Keratinocyte (primary cell): ENCODE measurements around the gene PLAGL1. TPM values are rescaled to one million over a fixed set of nuclear protein-coding genes. Genes with fewer than 3 reads are reported as not detected.

Experiments used
- DNase-seq: peaks from one replicate; pipeline ENCODE4 v3.0.0-alpha.2; 2011; ENCODE audit warnings: low read depth, missing footprints, low spot score
- FAIRE-seq: peaks from 2 replicates; lab custom pipeline; 2011; peaks lifted over from hg19 to GRCh38; lab: Jason Lieb, UNC
- H2AFZ ChIP-seq: 2 replicates; pipeline ENCODE4 v1.6.0; 2012; ENCODE audit warnings: low read length, control low read depth, inconsistent platforms; ENCODE audit not compliant: control insufficient read depth
- H3K27ac ChIP-seq: 2 replicates; pipeline ENCODE4 v1.5.1; 2011; ENCODE audit warnings: low read length; ENCODE audit not compliant: control insufficient read depth, insufficient read depth
- H3K27me3 ChIP-seq: 3 replicates; pipeline ENCODE4 v1.6.0; 2011; ENCODE audit warnings: low read length; ENCODE audit not compliant: control insufficient read depth, insufficient read depth; ENCODE audit errors: extremely low read depth
- H3K36me3 ChIP-seq, 2 experiments: 2 replicates in 1 of 2; 3 replicates in 1 of 2; pipeline ENCODE4 v1.5.1; 2011; ENCODE audit warnings: low read length in 2 of 2, mild to moderate bottlenecking in 1 of 2; ENCODE audit not compliant: control insufficient read depth in 2 of 2, insufficient read depth in 2 of 2; ENCODE audit errors: extremely low read depth in 1 of 2
- H3K4me1 ChIP-seq: 3 replicates; pipeline ENCODE4 v1.5.1; 2011; ENCODE audit warnings: low read length; ENCODE audit not compliant: control insufficient read depth, insufficient read depth; ENCODE audit errors: extremely low read depth
- H3K4me2 ChIP-seq: 3 replicates; pipeline ENCODE4 v1.6.0; 2011; ENCODE audit warnings: low read depth, low read length; ENCODE audit not compliant: control insufficient read depth, insufficient read depth; ENCODE audit errors: extremely low read depth
- H3K4me3 ChIP-seq, 3 experiments: fragments of 200-600 bp in 1 of 3; sonication (generic) in 1 of 3; 2 replicates in 2 of 3; 3 replicates in 1 of 3; pipeline ENCODE4 v1.5.1; 2011 to 2016; ENCODE audit warnings: low read length in 3 of 3, mild to moderate bottlenecking in 3 of 3, control low read depth in 2 of 3, inconsistent platforms in 1 of 3, low read depth in 1 of 3, mixed read lengths in 1 of 3, mixed run types in 1 of 3, moderate library complexity in 1 of 3; ENCODE audit not compliant: control insufficient read depth in 2 of 3, insufficient read depth in 2 of 3; ENCODE audit errors: extremely low read depth in 1 of 3
- H3K79me2 ChIP-seq: 2 replicates; pipeline ENCODE4 v1.6.0; 2012; ENCODE audit warnings: low read length; ENCODE audit not compliant: control insufficient read depth, insufficient read depth
- H3K9ac ChIP-seq: 3 replicates; pipeline ENCODE4 v1.6.0; 2011; ENCODE audit warnings: low read length; ENCODE audit not compliant: control insufficient read depth, insufficient read depth; ENCODE audit errors: extremely low read depth
- H3K9me1 ChIP-seq: 3 replicates; pipeline ENCODE4 v1.6.0; 2011; ENCODE audit warnings: low read length; ENCODE audit not compliant: control insufficient read depth, insufficient read depth; ENCODE audit errors: extremely low read depth
- H3K9me3 ChIP-seq: 2 replicates; pipeline ENCODE4 v1.5.1; 2012; ENCODE audit warnings: low read depth, low read length; ENCODE audit not compliant: control insufficient read depth
- H4K20me1 ChIP-seq: 3 replicates; pipeline ENCODE4 v1.6.0; 2011; ENCODE audit warnings: low read length; ENCODE audit not compliant: control insufficient read depth, insufficient read depth; ENCODE audit errors: extremely low read depth
- EZH2 ChIP-seq: IDR thresholded peaks from one replicate; pipeline ENCODE4 v1.6.1; 2012; ENCODE audit warnings: inconsistent platforms, mild to moderate bottlenecking, low read length, moderate library complexity
- dilution Hi-C: fragments of 300-500 bp; cut with MboI; formaldehyde crosslinking; loops from one replicate; pipeline ENCODE4 v1.7.0; 2020; ENCODE audit warnings: low sequenced_read_pairs; ENCODE audit not compliant: extremely low pct_ligation_motif_present
- polyA plus RNA-seq, 5 experiments: library from polyadenylated mRNA; depleted of rRNA in 3 of 5; stranded (reverse) in 3 of 5; stranded (forward) in 1 of 5; unstranded in 1 of 5; fragments of >200 nt; gene quantifications; 1 replicate in 1 of 5; 2 replicates in 3 of 5; 3 replicates in 1 of 5; pipeline versions ENCODE4 v1.2.1 to v1.2.3, GENCODE V29; 2011 to 2012; ENCODE audit warnings: missing spikeins in 2 of 5, low read depth in 1 of 5, low replicate concordance in 1 of 5
- TF ChIP-seq, protein P1 (sequence below), 3 experiments: IDR thresholded peaks in 1 of 3; conservative IDR thresholded peaks in 1 of 3; optimal IDR thresholded peaks in 1 of 3; 2 replicates in 2 of 3; 3 replicates in 1 of 3; pipeline versions ENCODE3 to v1.5.1; 2011; ENCODE audit warnings: low read length in 3 of 3, mild to moderate bottlenecking in 3 of 3, moderate library complexity in 2 of 3, control low read depth in 1 of 3, inconsistent platforms in 1 of 3; ENCODE audit not compliant: insufficient read depth in 2 of 3; ENCODE audit errors: extremely low read depth in 1 of 3

The PLAGL1 gene
- polyA plus RNA-seq, 1 donor (not counting 4 experiments of a cell fraction or from before 2014, with no cell fraction given) = 8.9 TPM

DNA sequence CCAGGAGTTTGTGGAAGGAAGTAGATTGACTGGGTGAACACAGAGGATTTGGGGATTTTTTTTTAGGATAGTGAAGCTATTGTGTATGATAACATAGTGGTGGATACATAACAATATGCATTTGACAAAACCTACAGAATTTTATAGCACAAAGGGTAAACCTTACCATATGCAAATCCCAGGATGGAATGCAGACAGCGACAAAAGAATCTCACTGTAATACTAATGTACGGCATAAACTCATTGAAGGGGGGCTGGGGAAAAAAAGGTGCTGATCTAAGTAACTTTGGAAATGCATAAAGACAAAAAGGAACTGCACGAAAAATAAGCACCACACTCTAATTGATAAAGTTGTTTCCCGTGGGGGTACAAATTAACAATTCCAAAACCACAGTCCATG lies 15.2 kb upstream of the PLAGL1 start:
- Histone ChIP-seq H3K4me1 (no peaks in the 10 kb centered on the region), H3K36me3 (no peaks in the 10 kb centered on the region), H4K20me1 (no peaks in the 10 kb centered on the region), H2AFZ (no peak overlapping the region), H3K4me2 (no peak overlapping the region), H3K9ac (no peak overlapping the region), H3K9me3 (no peaks in the 10 kb centered on the region), H3K4me3 (no peak overlapping the region), H3K27me3 (peaks cover 3% of the 10 kb centered on the region), H3K27ac (no peak overlapping the region), H3K79me2 (no peaks in the 10 kb centered on the region), H3K9me1 (no peaks in the 10 kb centered on the region)
- FAIRE-seq = no peak
- DNase-seq = no peak
- dilution Hi-C loops = no loop called here
- TF ChIP-seq, protein P1, sequence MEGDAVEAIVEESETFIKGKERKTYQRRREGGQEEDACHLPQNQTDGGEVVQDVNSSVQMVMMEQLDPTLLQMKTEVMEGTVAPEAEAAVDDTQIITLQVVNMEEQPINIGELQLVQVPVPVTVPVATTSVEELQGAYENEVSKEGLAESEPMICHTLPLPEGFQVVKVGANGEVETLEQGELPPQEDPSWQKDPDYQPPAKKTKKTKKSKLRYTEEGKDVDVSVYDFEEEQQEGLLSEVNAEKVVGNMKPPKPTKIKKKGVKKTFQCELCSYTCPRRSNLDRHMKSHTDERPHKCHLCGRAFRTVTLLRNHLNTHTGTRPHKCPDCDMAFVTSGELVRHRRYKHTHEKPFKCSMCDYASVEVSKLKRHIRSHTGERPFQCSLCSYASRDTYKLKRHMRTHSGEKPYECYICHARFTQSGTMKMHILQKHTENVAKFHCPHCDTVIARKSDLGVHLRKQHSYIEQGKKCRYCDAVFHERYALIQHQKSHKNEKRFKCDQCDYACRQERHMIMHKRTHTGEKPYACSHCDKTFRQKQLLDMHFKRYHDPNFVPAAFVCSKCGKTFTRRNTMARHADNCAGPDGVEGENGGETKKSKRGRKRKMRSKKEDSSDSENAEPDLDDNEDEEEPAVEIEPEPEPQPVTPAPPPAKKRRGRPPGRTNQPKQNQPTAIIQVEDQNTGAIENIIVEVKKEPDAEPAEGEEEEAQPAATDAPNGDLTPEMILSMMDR (optimal IDR thresholded peaks at IDR 0.05 in 1 of 3, IDR thresholded peaks at IDR 0.05 in 1 of 3, conservative IDR thresholded peaks at IDR 0.05 in 1 of 3; ENCODE audit: extremely low read depth in 1 of 3, insufficient read depth in 2 of 3, low read length in 3 of 3) = no peak
- no peak for TF ChIP-seq EZH2

DNA sequence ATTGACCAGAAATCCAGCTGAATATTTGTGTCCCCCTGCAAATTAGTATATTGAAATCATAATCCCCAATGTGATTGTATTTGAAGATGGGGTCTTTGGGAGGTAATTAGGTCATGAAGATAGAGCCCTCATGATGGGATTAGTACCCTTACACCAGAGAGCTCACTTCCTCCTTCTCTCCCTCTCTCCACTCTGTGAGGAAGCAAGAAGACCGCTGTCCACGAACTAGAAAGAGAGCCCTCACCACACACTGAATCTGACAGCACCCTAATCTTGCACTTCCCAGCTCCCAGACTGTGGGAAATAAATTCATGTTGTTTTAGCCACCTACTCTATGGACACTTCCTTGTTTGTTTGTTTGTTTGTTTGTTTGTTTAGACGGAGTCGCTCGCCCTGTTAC lies 11.9 kb upstream of the PLAGL1 start:
- FAIRE-seq = no peak
- Histone ChIP-seq H4K20me1 (no peaks in the 10 kb centered on the region), H3K36me3 (no peaks in the 10 kb centered on the region), H3K27me3 (no peaks in the 10 kb centered on the region), H3K4me1 (no peaks in the 10 kb centered on the region), H3K4me3 (no peak overlapping the region), H3K79me2 (no peaks in the 10 kb centered on the region), H2AFZ (no peak overlapping the region), H3K9ac (no peak overlapping the region), H3K27ac (no peak overlapping the region), H3K4me2 (no peak overlapping the region), H3K9me3 (no peaks in the 10 kb centered on the region), H3K9me1 (no peaks in the 10 kb centered on the region)
- TF ChIP-seq EZH2 = no peak
- TF ChIP-seq, protein P1 (optimal IDR thresholded peaks at IDR 0.05 in 1 of 3, IDR thresholded peaks at IDR 0.05 in 1 of 3, conservative IDR thresholded peaks at IDR 0.05 in 1 of 3; ENCODE audit: extremely low read depth in 1 of 3, insufficient read depth in 2 of 3, low read length in 3 of 3) = no peak
- dilution Hi-C loops = no loop called here
- no peak for DNase-seq
